ENCODE measurements around the gene CFL2. TPM values are rescaled to one million over a fixed set of nuclear protein-coding genes. Genes with fewer than 3 reads are reported as not detected.

CFL2 gene
- total and polyA plus RNA-seq, 2 of the 13 experiments (the other 11 are each of a cell fraction or from before 2014, with no cell fraction given) = 114 to 158 TPM

- intact Hi-C loops (cut with micrococcal nuclease; ENCODE audit: unreplicated experiment) = no loop called here
- H3K36me3 ChIP-seq (replicated peaks in 1 of 2; ENCODE audit: control insufficient read depth in 1 of 2, insufficient read depth in 2 of 2, low read length in 2 of 2) = no peaks in the 10 kb centered on the region
- FAIRE-seq = no peak
- DNase-seq (ENCODE audit: low spot score) = no peak
- peaks cover 0 to 4% of the 10 kb centered on the region in 2 experiments; a peak in 1 of 5 replicates for H3K27me3 ChIP-seq (ENCODE audit: control insufficient read depth in 1 of 2, insufficient read depth in 2 of 2, low read length in 2 of 2)
- H3K9ac ChIP-seq (ENCODE audit: insufficient read depth, low read depth, low read length) = no peak overlapping the region
- H3K79me2 ChIP-seq (ENCODE audit: insufficient read depth, low read length) = no peaks in the 10 kb centered on the region
- 32% methylated on average over 7 of the region's 7 CpGs for WGBS (ENCODE audit: low lambda C conversion rate)
- no peaks in the 10 kb centered on the region for H3K9me3 ChIP-seq (ENCODE audit: low read length)
- no TSS peak for BruUV-seq (replicated peaks)
- ChIA-PET POLR2A (no interaction called here), CTCF (ENCODE audit: low intra/inter-chr PET ratio, low total read pairs) (no interaction called here)
- TF ChIP-seq CREM (IDR thresholded peaks at IDR 0.05) (no peak), CREM (CRISPR knock-in tag; IDR thresholded peaks at IDR 0.05) (no peak), ZSCAN21 (CRISPR knock-in tag; IDR thresholded peaks at IDR 0.05; ENCODE audit: borderline replicate concordance) (no peak), ZNF550 (CRISPR knock-in tag; IDR thresholded peaks at IDR 0.05; ENCODE audit: borderline replicate concordance) (0 out of 2 replicates have a peak, but pooled peaks have one; percentile 76), HNRNPH1 (optimal IDR thresholded peaks at IDR 0.05; ENCODE audit: low read depth, low read length) (no peak), KLF13 (CRISPR knock-in tag; IDR thresholded peaks at IDR 0.05) (0 out of 2 replicates have a peak, but pooled peaks have one; percentile 57)
- in situ Hi-C loops (cut with HindIII; ENCODE audit: extremely low pct_ligation_motif_present, low pct_unique_long_range_greater_than_20kb) = no loop called here
- H3K4me2 ChIP-seq (ENCODE audit: low read depth, low read length) = no peak overlapping the region
- H2AFZ ChIP-seq (ENCODE audit: low read length) = no peak overlapping the region
- no peaks in the 10 kb centered on the region for H4K20me1 ChIP-seq (ENCODE audit: insufficient read depth, low read length)
- H3K4me3 ChIP-seq (replicated peaks in 1 of 3; ENCODE audit: insufficient read depth in 1 of 3, low read depth in 2 of 3, low read length in 3 of 3) = no peak overlapping the region
- no peak overlapping the region for H3K27ac ChIP-seq (ENCODE audit: extremely low read length, insufficient read depth, low read length)
- no peaks in the 10 kb centered on the region for H3K4me1 ChIP-seq (ENCODE audit: insufficient read depth, low read length)
- no peak for ATAC-seq
Measured at GRCh38 chr14:34667007-34667406, 47.4 kb downstream of the CFL2 start.

DNA sequence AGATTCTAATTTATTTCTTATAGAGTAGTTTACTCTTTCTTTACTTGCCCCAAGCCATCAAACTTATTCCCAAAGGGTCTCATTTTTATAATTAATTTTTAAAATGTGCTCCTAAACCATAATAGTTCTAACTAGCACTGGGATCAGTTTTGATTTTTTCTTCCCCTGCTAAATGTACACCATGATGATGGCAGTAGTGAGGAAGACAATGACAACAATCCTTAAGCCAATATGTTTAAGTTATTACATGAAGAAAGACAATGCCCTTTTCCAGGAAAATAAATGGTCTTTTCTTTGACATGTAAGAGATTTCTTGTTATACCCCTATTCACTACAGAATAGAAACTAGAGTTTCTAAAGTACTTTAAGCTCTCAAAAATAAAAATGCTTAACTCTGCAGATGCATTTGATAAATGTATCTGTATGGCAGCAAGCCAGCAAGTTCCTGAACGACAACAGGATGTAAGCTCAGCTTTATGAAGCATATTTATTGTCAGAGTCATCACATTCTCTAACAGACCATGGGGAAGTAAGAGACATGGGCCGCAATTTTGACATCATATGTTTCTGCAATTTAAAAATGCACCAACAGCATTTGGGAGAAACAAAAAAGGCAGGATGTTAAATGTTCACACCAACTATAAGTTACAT is 48.5 kb downstream of the CFL2 start:
- no peak overlapping the region for H2AFZ ChIP-seq (ENCODE audit: low read length)
- ChIA-PET POLR2A (no interaction called here), CTCF (ENCODE audit: low intra/inter-chr PET ratio, low total read pairs) (no interaction called here)
- no peak overlapping the region for H3K27ac ChIP-seq (ENCODE audit: extremely low read length, insufficient read depth, low read length)
- H3K36me3 ChIP-seq (replicated peaks in 1 of 2; ENCODE audit: control insufficient read depth in 1 of 2, insufficient read depth in 2 of 2, low read length in 2 of 2) = no peaks in the 10 kb centered on the region
- no peaks in the 10 kb centered on the region for H4K20me1 ChIP-seq (ENCODE audit: insufficient read depth, low read length)
- H3K9ac ChIP-seq (ENCODE audit: insufficient read depth, low read depth, low read length) = no peak overlapping the region
- no peaks in the 10 kb centered on the region for H3K4me1 ChIP-seq (ENCODE audit: insufficient read depth, low read length)
- H3K79me2 ChIP-seq (ENCODE audit: insufficient read depth, low read length) = no peaks in the 10 kb centered on the region
- intact Hi-C loops (cut with micrococcal nuclease; ENCODE audit: unreplicated experiment) = no loop called here
- peaks cover 0 to 4% of the 10 kb centered on the region in 2 experiments; a peak in 1 of 5 replicates for H3K27me3 ChIP-seq (ENCODE audit: control insufficient read depth in 1 of 2, insufficient read depth in 2 of 2, low read length in 2 of 2)
- no peaks in the 10 kb centered on the region for H3K9me3 ChIP-seq (ENCODE audit: low read length)
- BruUV-seq (replicated peaks) = no TSS peak
- no peak overlapping the region for H3K4me3 ChIP-seq (replicated peaks in 1 of 3; ENCODE audit: insufficient read depth in 1 of 3, low read depth in 2 of 3, low read length in 3 of 3)
- WGBS (ENCODE audit: low lambda C conversion rate) = 39% methylated on average over 2 of the region's 2 CpGs
- DNase-seq (ENCODE audit: low spot score) (no peak), FAIRE-seq (no peak), ATAC-seq (no peak)
- H3K4me2 ChIP-seq (ENCODE audit: low read depth, low read length) = no peak overlapping the region
- in situ Hi-C loops (cut with HindIII; ENCODE audit: extremely low pct_ligation_motif_present, low pct_unique_long_range_greater_than_20kb) = no loop called here
- no peak for TF ChIP-seq NR2F1 (CRISPR knock-in tag; IDR thresholded peaks at IDR 0.05)
- TF ChIP-seq HCFC1 (IDR thresholded peaks at IDR 0.05; ENCODE audit: low read depth, low read length) = no peak
- TF ChIP-seq SAFB2 (CRISPR knock-in tag; IDR thresholded peaks at IDR 0.05; ENCODE audit: borderline replicate concordance, low read depth) = no peak
- TF ChIP-seq MAFK (conservative IDR thresholded peaks at IDR 0.05 in 1 of 2, IDR thresholded peaks at IDR 0.05 in 1 of 2; ENCODE audit: low read length in 2 of 2) = peak; percentile 76 to 82
- TF ChIP-seq ZNF337 (CRISPR knock-in tag; IDR thresholded peaks at IDR 0.05; ENCODE audit: borderline replicate concordance, low read depth) = no peak
- no peak for TF ChIP-seq NFIC (IDR thresholded peaks at IDR 0.05; ENCODE audit: low read length)
- TF ChIP-seq, protein P1, sequence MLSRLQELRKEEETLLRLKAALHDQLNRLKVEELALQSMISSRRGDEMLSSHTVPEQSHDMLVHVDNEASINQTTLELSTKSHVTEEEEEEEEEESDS (CRISPR knock-in tag; IDR thresholded peaks at IDR 0.05; ENCODE audit: borderline replicate concordance) = no peak
- no peak for TF ChIP-seq ZNF616 (CRISPR knock-in tag; IDR thresholded peaks at IDR 0.05; ENCODE audit: low read depth)
- no peak for TF ChIP-seq MIXL1 (CRISPR knock-in tag; IDR thresholded peaks at IDR 0.05)
- TF ChIP-seq, protein P2, sequence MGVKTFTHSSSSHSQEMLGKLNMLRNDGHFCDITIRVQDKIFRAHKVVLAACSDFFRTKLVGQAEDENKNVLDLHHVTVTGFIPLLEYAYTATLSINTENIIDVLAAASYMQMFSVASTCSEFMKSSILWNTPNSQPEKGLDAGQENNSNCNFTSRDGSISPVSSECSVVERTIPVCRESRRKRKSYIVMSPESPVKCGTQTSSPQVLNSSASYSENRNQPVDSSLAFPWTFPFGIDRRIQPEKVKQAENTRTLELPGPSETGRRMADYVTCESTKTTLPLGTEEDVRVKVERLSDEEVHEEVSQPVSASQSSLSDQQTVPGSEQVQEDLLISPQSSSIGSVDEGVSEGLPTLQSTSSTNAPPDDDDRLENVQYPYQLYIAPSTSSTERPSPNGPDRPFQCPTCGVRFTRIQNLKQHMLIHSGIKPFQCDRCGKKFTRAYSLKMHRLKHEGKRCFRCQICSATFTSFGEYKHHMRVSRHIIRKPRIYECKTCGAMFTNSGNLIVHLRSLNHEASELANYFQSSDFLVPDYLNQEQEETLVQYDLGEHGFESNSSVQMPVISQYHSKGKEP (CRISPR knock-in tag; IDR thresholded peaks at IDR 0.05) = no peak
- no peak for TF ChIP-seq ZNF121 (CRISPR knock-in tag; IDR thresholded peaks at IDR 0.05)
- no peak for TF ChIP-seq CREBL2 (CRISPR knock-in tag; IDR thresholded peaks at IDR 0.05; ENCODE audit: borderline replicate concordance)

Measured in HepG2 (cell line).